CD14-positive monocyte (primary cell): ENCODE measurements around the gene UROC1. TPM values are rescaled to one million over a fixed set of nuclear protein-coding genes. Genes with fewer than 3 reads are reported as not detected.

Experiments used
- DNase-seq, 3 donors: peaks; one replicate each; pipeline ENCODE4 v3.0.0-alpha.2; 2011 to 2022
- H2AFZ ChIP-seq: 2 replicates; pipeline ENCODE4 v1.6.0; 2012; ENCODE audit warnings: mild to moderate bottlenecking, low read depth, low read length, inconsistent platforms; ENCODE audit not compliant: insufficient read depth, poor library complexity, severe bottlenecking
- H3K27ac ChIP-seq, 2 donors: 1 replicate in 1 of 2; 2 replicates in 1 of 2; pipeline ENCODE4 v1.5.1; 2012 to 2013; ENCODE audit warnings: low read length in 2 of 2, control low read depth in 1 of 2, inconsistent platforms in 1 of 2, low read depth in 1 of 2, mild to moderate bottlenecking in 1 of 2
- H3K27me3 ChIP-seq, 2 donors: one replicate each; pipeline versions ENCODE4 v1.6.0 to v1.6.1; 2011 to 2013; ENCODE audit warnings: low read length in 2 of 2; ENCODE audit not compliant: control insufficient read depth in 2 of 2, insufficient read depth in 2 of 2
- H3K36me3 ChIP-seq, 2 donors: replicated peaks in 1 of 2; 1 replicate in 1 of 2; 2 replicates in 1 of 2; pipeline versions ENCODE4 v1.5.1 to v1.6.1; 2012 to 2013; ENCODE audit warnings: low read length in 2 of 2, control low read depth in 1 of 2, inconsistent platforms in 1 of 2, mild to moderate bottlenecking in 1 of 2; ENCODE audit not compliant: insufficient read depth in 2 of 2, control insufficient read depth in 1 of 2
- H3K4me1 ChIP-seq, 2 donors: 1 replicate in 1 of 2; 2 replicates in 1 of 2; pipeline versions ENCODE4 v1.5.1 to v1.6.1; 2012 to 2013; ENCODE audit warnings: low read length in 2 of 2, control low read depth in 1 of 2, inconsistent platforms in 1 of 2, mild to moderate bottlenecking in 1 of 2, moderate library complexity in 1 of 2; ENCODE audit not compliant: insufficient read depth in 2 of 2, control insufficient read depth in 1 of 2
- H3K4me2 ChIP-seq: replicated peaks from 2 replicates; pipeline ENCODE3; 2012; ENCODE audit warnings: low read length, moderate library complexity, mild to moderate bottlenecking; ENCODE audit not compliant: poor library complexity, severe bottlenecking; ENCODE audit errors: extremely low read depth
- H3K4me3 ChIP-seq, 3 experiments: fragments of 200-600 bp in 1 of 3; sonication (generic) in 1 of 3; replicated peaks in 1 of 3; 1 replicate in 2 of 3; 2 replicates in 1 of 3; pipeline ENCODE4 v1.5.1; 2011 to 2013; ENCODE audit warnings: low read length in 3 of 3, mild to moderate bottlenecking in 3 of 3, control low read depth in 2 of 3, low read depth in 2 of 3, inconsistent platforms in 1 of 3, moderate library complexity in 1 of 3
- H3K79me2 ChIP-seq: 2 replicates; pipeline ENCODE4 v1.6.0; 2012; ENCODE audit warnings: mild to moderate bottlenecking, control low read depth, inconsistent platforms, low read length, moderate library complexity; ENCODE audit not compliant: insufficient read depth
- H3K9ac ChIP-seq: 2 replicates; pipeline ENCODE4 v1.6.0; 2017; ENCODE audit warnings: low read length, mild to moderate bottlenecking; ENCODE audit not compliant: insufficient read depth, poor library complexity, severe bottlenecking
- H3K9me3 ChIP-seq, 2 donors: replicated peaks in 1 of 2; 1 replicate in 1 of 2; 2 replicates in 1 of 2; pipeline versions ENCODE4 v1.5.1 to v1.6.1; 2012 to 2013; ENCODE audit warnings: low read length in 2 of 2, control low read depth in 1 of 2; ENCODE audit not compliant: control insufficient read depth in 1 of 2, insufficient read depth in 1 of 2
- H4K20me1 ChIP-seq: 2 replicates; pipeline ENCODE4 v1.6.0; 2012; ENCODE audit warnings: mild to moderate bottlenecking, low read length, control low read depth, moderate library complexity; ENCODE audit not compliant: insufficient read depth
- H3K27ac Mint-ChIP-seq, 7 donors: one replicate each; pipeline ENCODE4 v1.8.0; 2020; ENCODE audit warnings: mild to moderate bottlenecking in 7 of 7, mixed read lengths in 7 of 7, moderate library complexity in 6 of 7, inconsistent platforms in 2 of 7
- H3K27me3 Mint-ChIP-seq, 3 donors: one replicate each; pipeline ENCODE4 v1.8.0; 2021 to 2022; ENCODE audit warnings: low read depth in 3 of 3, mild to moderate bottlenecking in 3 of 3, mixed read lengths in 3 of 3, moderate library complexity in 3 of 3, inconsistent platforms in 1 of 3
- H3K36me3 Mint-ChIP-seq, 2 donors: one replicate each; pipeline ENCODE4 v1.8.0; 2020; ENCODE audit warnings: mixed read lengths in 2 of 2, inconsistent platforms in 1 of 2, mild to moderate bottlenecking in 1 of 2
- H3K4me1 Mint-ChIP-seq: one replicate; pipeline ENCODE4 v1.8.0; 2020; ENCODE audit warnings: mild to moderate bottlenecking, mixed read lengths
- H3K4me3 Mint-ChIP-seq, 2 donors: one replicate each; pipeline ENCODE4 v1.8.0; 2020; ENCODE audit warnings: mild to moderate bottlenecking in 2 of 2, mixed read lengths in 2 of 2, moderate library complexity in 1 of 2
- H3K9me3 Mint-ChIP-seq, 7 donors: one replicate each; pipeline ENCODE4 v1.8.0; 2020 to 2022; ENCODE audit warnings: mixed read lengths in 7 of 7, mild to moderate bottlenecking in 6 of 7, moderate library complexity in 6 of 7, inconsistent platforms in 2 of 7
- CTCF ChIP-seq: fragments of 200-600 bp; IDR thresholded peaks from one replicate; pipeline ENCODE4 v1.8.0; 2022; ENCODE audit warnings: antibody characterized with exemption, mild to moderate bottlenecking
- WGBS: methylation state at CpG from one replicate; pipeline ENCODE4 v1.1.5; 2013; ENCODE audit warnings: missing lambda C conversion rate; ENCODE audit not compliant: insufficient coverage; 5-methylcytosine and 5-hydroxymethylcytosine counted together
- intact Hi-C, 2 donors: fragments of 100-400 bp; cut with micrococcal nuclease; formaldehyde crosslinking; loops; one replicate each; pipeline versions ENCODE4 v1.15.0 to v1.15.1; 2023
- polyA plus RNA-seq, 3 donors: library from polyadenylated mRNA; depleted of rRNA in 1 of 3; unstranded in 2 of 3; stranded (reverse) in 1 of 3; fragments of 300-500 nt in 2 of 3; fragments of >200 nt in 1 of 3; fragmentation: Illumina TruSeq in 2 of 3; gene quantifications; 1 replicate in 2 of 3; 2 replicates in 1 of 3; pipeline ENCODE4 v1.2.3, GENCODE V29; 2012 to 2021

Gene UROC1
- polyA plus RNA-seq, 3 donors: not detected

GRCh38 chr3:126454025-126454424 is 63.5 kb downstream of the UROC1 start:
- Histone ChIP-seq H3K9ac (no peak overlapping the region), H2AFZ (no peak overlapping the region), H3K9me3 (no peaks in the 10 kb centered on the region), H3K79me2 (peaks cover 69% of the 10 kb centered on the region), H3K36me3 (peaks cover 83 to 97% of the 10 kb centered on the region in 2 donors), H3K4me1 (no peaks in the 10 kb centered on the region), H4K20me1 (peaks cover 98% of the 10 kb centered on the region), H3K27ac (no peak overlapping the region), H3K27me3 (no peaks in the 10 kb centered on the region), H3K4me2 (no peak overlapping the region), H3K4me3 (no peak overlapping the region)
- Mint-ChIP-seq H3K27me3 (peaks cover 0 to 3% (median 0%) of the 10 kb centered on the region in 3 donors), H3K4me3 (no peak overlapping the region), H3K4me1 (no peaks in the 10 kb centered on the region), H3K36me3 (peaks cover 71 to 87% of the 10 kb centered on the region in 2 donors), H3K27ac (no peak overlapping the region), H3K9me3 (peaks cover 0 to 2% (median 0%) of the 10 kb centered on the region in 7 donors)
- WGBS: no CpG with 5 or more reads among the region's 1 CpG
- intact Hi-C loops: no loop called here
- TF ChIP-seq CTCF: no peak
- no peak for DNase-seq

GRCh38 chr3:126452213-126452612 is 65.4 kb downstream of the UROC1 start:
- H3K4me3 Mint-ChIP-seq: no peak overlapping the region
- H4K20me1 ChIP-seq: peaks cover 97% of the 10 kb centered on the region
- H2AFZ ChIP-seq: no peak overlapping the region
- H3K27me3 ChIP-seq: no peaks in the 10 kb centered on the region
- peaks cover 0 to 3% (median 0%) of the 10 kb centered on the region in 3 donors for H3K27me3 Mint-ChIP-seq
- peaks cover 53% of the 10 kb centered on the region for H3K79me2 ChIP-seq
- H3K4me3 ChIP-seq: no peak overlapping the region
- no peaks in the 10 kb centered on the region for H3K9me3 ChIP-seq
- no peak overlapping the region for H3K9ac ChIP-seq
- intact Hi-C loops: no loop called here
- no peak for TF ChIP-seq CTCF
- H3K36me3 ChIP-seq: peaks cover 81 to 97% of the 10 kb centered on the region in 2 donors
- H3K4me1 Mint-ChIP-seq: no peaks in the 10 kb centered on the region
- peak overlapping the region in 2 of 7 donors; percentile 54 to 57 for H3K27ac Mint-ChIP-seq
- no peaks in the 10 kb centered on the region for H3K4me1 ChIP-seq
- WGBS: 94% methylated on average over 2 of the region's 9 CpGs
- no peak for DNase-seq
- no peak overlapping the region for H3K4me2 ChIP-seq
- peaks cover 76 to 87% of the 10 kb centered on the region in 2 donors for H3K36me3 Mint-ChIP-seq
- H3K9me3 Mint-ChIP-seq: peaks cover 0 to 2% (median 0%) of the 10 kb centered on the region in 7 donors
- no peak overlapping the region for H3K27ac ChIP-seq
